PC-9 (cell line): ENCODE results near the gene COL27A1.

Experiments
- EZH2 ChIP-seq: fragments of 200-600 bp; sonication (generic); IDR thresholded peaks from 2 replicates; pipeline ENCODE4 v1.8.0; 2017; ENCODE audit warnings: antibody characterized with exemption, low read depth
- TF ChIP-seq, protein P1 (sequence below): fragments of 200-600 bp; sonication (generic); conservative IDR thresholded peaks from 2 replicates; pipeline ENCODE4 v1.6.1; 2017; ENCODE audit warnings: mixed run types, antibody characterized with exemption, mild to moderate bottlenecking, moderate library complexity

- TF ChIP-seq, protein P1, sequence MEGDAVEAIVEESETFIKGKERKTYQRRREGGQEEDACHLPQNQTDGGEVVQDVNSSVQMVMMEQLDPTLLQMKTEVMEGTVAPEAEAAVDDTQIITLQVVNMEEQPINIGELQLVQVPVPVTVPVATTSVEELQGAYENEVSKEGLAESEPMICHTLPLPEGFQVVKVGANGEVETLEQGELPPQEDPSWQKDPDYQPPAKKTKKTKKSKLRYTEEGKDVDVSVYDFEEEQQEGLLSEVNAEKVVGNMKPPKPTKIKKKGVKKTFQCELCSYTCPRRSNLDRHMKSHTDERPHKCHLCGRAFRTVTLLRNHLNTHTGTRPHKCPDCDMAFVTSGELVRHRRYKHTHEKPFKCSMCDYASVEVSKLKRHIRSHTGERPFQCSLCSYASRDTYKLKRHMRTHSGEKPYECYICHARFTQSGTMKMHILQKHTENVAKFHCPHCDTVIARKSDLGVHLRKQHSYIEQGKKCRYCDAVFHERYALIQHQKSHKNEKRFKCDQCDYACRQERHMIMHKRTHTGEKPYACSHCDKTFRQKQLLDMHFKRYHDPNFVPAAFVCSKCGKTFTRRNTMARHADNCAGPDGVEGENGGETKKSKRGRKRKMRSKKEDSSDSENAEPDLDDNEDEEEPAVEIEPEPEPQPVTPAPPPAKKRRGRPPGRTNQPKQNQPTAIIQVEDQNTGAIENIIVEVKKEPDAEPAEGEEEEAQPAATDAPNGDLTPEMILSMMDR = no peak
- TF ChIP-seq EZH2 = no peak
These were observed 31.4 kb downstream of the COL27A1 start for GRCh38 chr9:114186605-114187289.
